CMK (cell line): ENCODE data around the gene ID2.

ENCODE experiments used
- DNase-seq: peaks from one replicate; pipeline ENCODE4 v3.0.0-alpha.2; 2010; ENCODE audit warnings: low read depth

ID2 gene

DNA sequence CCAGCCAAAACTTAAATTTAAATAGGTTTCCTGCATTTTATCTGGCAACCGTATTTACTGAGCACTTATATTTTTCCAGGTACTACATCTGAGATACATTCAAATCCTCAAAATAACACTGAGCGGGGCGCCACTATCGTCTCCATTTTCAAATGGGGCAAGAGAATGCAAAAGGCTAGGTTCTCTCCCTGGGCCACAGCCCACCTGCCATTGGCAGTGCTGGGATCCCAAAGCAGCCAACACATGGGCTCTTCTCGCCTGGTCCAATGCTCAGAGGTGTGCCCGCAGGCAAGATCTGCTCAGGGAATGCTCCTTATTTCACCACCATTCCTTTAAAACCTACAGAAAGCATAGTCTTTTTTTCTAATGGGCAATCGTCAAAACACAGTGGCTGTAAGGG is 11.3 kb upstream of the ID2 start:
- no peak for DNase-seq

DNA sequence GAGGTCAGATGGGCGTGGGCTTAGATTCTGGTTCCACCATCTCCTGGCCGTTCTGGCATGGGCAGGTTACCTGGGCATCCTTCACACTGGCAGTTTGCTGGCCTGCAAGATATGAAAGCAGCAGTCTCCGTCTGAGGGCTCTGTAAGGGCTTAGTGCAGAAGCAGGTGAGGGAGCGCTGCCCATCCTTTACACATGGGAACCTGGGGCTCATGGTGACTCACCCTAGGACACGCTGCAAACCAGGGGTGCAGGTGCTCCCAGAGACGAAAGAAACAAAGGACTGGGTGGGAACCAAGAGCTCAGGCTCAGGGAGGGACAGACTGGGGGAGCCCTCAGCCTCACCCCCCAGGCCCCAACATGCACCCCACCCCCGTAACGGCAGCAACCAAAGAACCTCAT is 10.7 kb upstream of the ID2 start:
- DNase-seq = no peak

DNA sequence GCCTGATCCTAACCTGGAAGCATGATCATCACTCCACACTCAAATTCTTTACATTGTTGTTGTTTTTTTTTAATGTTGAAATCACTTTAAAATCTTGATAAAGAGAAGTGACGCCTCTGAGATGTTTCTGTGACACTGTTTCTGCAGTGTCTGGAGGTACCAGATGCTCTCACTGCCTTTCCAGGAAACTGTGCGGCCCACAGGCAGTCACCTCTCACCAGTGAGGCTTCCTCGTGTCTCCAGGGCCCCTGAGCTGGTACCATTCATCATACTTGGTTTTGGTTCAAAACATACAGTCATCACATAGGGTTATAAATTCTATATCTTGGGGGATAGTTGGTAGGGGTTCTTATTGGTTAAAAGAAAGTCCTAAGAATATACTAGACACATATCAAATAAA is 10.1 kb upstream of the ID2 start:
- DNase-seq = no peak

DNA sequence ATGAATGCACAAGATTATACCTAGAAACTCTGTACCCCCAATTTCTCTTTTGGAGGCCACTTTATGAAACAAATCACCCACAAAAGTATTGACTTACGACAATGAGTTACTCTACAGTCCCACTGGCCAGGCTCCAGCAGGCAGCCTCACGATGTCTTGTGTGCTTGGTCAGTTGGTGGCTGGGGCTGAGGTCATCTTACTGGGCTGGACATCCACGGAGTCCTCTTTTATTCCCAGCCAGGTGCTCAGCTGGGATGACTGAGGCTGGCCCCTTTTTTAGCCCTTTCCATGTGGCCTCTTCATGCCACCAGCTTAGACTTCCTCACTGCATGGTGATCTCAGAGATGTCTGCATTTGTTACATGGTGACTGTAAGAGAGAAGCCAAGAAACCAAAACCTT is 8.9 kb upstream of the ID2 start:
- no peak for DNase-seq

DNA sequence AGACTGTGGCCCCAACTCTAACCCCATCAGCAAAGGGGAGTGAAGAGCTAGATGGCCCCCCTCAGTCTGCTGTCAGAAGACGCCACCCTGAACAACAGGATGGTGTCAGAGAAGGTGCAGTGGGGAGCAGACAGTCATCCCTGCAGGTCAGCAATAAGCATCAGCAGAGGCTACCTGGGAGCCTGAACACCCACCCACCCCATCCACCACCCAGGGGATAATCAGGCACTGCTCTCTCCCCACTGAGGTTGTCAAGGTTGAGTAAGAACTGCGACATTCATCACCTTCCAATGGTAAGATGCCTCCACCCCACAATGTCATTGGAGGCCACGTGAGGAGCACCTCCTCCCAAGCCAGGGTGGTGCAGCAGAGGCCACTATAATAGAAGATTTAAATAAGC is 8.5 kb upstream of the ID2 start:
- DNase-seq = no peak

DNA sequence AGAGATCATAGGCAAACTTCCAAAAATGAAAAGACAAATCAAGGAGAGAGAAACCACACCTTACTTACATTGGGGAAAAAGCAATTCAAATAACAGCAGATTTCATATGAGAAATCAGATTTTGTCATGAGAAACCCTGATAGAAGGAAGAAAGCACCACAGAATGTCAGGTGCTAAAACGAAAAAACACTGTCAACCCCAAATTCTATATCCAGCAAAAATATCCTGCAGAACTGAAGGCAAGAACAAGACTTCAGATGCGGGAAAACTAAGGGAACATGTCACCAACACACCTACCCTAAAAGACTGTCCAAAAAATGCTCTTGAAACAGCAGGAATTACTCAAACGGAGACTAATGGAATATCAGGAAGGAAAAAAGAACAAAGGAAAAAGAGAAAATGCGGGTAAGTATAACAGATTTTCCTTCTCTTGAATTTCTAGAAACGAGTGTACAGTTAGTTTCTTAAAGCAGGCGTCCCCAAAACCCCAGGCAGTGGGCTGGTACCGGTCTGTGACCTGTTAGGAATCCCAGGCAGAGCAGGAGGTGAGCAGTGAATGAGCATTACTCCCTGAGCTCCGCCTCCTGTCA is 7.3 kb upstream of the ID2 start:
- no peak for DNase-seq

DNA sequence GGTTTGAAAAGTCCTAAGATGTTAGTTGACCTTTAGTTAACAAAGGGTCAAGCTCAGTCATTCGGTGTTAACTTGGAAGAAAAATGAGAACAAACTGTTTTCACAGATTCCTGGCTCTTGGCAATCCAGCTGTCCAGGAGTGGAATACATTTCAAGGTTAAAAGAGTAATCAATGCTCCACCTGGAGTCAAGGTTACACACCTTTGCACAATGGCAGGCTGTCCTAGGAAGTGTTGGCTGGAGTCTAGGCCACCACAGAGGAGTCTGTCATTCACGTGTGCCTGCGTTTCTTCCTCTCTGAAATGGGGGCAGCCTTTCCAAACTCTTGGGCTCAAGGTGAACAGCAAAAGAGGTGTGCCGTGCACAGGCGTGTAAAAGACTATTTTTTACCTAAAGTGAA is 6.3 kb upstream of the ID2 start:
- DNase-seq = no peak

DNA sequence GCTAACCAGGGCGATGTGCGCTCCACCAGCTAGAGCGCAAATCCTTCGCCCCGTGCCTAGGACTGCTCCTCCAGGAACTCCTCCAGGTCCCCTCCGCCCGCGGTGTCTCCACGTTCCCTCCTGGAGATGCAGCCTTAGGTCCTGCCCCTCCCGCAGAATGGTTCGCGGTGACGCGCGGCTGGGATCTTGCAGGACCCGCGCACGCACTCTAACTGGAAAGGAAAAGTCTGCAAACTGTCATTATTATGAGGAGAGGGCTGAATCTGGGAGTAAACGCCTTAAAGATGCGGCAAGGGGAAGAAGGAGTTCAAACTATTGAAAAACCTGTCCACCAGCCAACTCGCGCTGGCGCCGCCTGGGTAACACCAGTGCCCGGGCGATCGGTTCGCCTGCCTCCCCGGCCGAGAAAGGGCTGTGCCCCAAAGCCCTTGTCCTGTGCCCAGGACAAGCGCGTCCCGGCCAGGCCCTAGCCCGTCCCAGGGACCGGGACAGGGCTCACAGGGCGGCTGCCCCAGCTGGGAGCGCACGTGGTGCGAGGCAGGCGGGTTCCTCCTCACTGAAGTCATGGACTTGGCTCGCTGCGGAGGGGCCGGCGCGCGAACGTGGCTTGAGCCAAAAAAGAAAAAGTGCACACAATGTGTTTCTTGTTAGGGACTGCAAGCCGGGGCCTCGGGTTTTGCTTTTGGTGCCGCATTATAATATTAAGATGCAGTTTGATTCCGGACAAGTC is 5.5 kb upstream of the ID2 start:
- DNase-seq = no peak

DNA sequence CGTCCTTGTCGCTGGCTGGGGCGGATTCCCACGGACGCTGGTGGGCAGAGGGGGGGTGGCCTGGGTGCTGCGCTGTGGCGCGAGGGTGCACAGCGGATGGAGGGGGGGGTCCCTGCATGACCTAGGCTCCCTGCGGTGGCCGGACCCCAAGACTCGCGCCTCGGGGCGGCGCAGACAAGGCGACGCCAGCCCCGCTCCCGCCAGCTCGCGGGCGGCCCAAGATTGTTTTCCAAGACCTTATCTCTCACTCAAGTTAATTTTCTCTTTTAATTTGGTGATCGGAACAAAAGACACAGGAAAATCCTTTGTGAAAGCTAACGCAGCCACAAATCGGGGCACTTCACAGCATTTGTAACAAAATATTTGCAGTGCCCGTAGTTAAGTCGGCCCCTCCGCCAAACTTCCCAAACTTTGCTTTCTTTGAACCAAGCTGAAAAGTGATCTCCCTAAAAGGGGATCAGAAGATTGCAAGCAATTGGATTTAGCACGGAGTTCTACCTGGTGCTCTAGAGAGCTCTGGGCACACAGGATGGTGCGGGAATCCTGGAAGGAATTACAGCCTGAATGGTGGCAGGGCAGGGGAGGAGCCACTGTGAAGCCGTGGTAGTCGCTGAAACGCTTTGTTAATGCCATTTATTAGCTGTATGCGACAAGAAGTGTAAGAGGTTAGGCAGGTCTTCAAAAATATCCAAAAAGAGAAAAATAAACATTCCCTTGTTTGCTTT is 4.8 kb upstream of the ID2 start:
- no peak for DNase-seq

DNA sequence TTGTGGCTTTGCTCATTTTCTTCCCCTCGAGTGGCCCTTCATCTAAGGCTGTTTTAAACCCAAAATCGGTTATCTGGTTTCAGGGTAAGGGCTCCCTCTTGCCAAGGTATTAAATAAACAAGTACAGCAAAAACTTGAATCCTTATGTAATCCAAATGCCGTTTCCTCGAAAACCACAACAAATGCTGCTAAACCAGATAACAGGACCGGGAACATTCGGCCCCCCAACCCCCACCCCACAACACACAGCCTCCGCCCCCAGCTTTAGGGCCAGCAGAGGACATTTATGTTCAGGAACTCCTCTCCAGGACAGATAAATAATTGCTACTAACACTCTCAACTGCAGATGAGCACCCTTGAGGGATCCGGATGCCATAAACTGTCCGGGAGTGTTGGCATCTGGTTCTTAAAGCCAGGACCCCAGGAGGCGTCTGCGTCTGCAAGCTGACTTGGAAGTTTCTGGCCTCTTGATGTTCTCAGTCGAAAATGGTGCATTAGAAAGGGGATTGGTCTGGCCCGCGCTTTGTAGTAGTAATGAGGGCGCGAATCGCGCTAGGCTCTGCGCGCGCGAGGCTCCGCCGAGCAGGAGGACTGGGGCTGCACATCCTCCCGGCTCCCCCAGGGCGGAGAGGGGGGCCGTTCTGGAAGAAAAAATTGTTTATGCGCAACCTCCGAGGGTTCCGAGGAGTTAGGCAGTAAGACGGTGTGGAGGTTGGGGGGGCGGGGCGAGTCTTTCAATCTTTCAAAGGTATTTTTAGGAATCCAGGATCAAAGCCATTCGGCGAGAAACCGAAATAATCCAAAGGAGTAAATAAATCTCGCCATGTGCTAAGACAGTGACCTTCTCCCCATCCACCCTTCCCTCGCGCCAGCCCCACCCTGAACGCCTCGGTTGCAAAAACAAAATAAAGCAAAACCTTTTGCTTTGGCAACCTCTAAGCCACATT is 3.9 kb upstream of the ID2 start:
- peak; percentile 67 for DNase-seq

DNA sequence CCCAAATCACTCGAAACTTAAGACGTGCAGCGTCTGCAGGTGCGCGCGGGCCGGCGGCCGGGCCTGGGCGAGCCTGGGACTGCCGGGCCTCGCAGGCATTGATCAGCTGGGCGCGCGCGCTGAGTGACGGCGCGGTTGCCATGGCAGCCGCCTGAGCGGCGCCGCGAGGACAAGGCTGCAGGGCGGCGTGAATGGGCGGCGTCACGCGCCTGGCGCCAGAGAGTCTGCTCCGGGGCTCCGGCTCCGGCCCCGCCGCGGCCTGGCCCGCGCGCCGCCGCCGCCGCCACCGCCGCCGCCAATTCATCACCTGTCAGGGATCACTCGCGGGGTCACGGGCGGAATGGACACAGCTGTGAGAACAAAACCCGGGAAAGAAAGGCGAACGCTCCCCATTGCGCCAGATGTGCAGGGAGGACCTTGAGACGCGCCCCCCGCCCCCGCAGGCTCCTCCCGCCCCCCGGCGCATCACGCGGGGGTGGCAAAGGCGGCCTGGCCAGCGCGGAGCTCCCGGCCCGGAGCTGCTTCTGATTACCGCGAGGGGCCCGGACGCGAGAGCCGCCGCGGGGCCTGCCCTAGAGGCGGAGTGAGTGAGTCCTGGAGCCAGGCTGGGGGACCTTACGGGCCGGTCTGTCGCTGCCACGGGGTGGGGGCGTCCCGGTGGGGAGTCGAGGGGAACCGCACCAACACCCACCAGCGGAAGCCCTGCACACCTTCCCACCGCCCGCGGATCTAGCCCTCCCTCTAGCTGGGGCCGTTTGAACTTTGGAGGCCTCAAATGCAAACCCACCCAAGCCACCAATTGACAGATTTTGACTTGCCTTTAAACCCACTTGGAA is 2.9 kb upstream of the ID2 start:
- DNase-seq = peak; percentile 71

DNA sequence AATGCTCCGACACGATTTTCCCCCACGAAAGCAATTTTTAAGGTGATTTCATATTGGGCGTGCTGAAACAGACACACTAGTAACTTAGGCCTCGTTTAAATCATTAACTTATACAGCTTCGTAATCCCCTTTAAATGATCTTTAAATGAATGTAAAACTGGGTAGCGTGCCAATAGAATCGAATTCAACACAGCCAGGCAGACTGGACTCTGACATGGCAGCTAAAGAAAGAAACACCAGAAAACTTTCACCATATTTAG is 2.4 kb upstream of the ID2 start:
- DNase-seq = no peak

DNA sequence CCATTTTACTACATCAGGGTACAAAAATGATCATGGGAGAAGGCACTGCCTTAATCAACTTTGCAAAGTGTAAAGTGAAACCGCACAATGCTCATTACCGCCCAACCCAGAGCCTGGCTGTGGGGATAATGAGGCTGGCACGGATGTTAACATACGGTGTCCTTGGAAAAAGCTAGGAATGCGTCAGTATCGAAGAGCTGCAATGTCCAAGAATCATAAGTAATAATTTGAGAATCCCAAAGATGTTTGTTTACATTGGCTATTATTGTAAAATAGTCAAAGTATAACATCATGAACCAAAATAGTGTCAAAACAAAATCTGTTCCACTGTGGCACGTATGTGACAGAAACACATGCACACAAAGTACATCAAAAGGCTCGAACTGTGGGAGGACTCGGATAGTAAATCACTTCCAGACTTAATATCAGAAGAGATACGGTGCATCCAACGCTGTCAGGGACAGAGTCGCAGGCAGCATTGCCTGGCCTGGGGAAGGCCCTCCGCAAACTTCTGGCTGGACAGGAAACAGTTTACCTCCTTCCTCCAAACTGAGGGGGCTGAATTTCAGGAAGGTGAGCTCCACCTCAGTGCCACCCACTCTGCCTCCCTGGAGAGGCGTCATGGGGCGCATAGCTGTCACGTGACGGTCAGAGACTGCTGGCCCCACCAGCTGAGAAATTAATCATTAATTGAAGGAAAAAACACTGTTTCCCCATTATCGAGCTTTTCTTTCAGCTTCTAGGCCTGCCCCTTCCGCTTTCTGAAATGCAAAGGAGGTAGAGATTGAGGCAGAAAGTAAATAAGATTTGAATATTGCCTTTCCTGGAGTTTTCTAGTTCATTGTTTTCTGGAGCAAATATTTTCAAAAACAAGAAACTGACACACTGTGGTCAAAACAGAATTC is 1.8 kb upstream of the ID2 start:
- DNase-seq = no peak

DNA sequence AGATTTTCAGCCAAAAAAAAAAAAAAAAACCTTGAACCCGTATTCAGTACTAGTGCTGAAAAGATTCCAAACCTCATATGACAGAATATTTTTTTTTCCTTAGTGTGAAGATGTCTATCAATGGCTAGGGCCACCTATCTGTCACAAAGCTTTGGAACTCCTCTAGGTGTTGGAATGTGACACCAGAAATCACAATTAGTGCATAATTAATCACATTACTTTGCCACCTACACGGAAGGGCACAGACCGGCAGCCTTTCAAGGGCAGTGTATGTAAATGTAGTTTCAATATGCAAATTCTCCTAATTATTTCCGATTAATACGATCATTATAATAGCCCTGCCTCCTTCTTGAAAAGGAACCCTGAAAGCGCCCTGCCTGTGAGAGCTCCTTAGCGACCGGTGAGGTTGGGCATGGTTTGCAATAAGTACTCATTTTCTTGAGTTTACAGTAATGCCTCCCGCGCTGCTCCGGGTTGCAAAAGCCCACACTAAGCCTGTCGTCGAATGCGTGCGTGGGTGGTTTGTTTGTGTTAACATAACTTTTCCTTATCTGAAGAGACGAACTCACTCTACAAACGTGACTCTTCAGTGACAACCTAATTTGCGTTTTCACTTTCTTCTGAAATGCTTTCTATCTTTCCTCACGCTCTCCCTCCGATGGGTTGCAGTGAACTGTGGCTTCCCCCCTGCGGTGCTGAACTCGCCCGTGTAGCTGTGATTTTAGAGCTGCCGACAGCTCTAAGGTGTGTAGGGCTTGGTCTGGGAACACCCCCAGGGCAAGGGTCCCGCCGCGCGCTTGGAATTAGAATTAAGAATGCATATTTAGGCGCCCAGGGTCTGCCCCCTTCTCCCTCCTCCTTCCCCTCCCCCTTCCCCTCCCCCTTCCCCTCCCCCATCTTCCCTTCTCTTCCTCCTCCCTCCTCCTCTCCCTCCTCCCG is 765 bp upstream of the ID2 start:
- no peak for DNase-seq

DNA sequence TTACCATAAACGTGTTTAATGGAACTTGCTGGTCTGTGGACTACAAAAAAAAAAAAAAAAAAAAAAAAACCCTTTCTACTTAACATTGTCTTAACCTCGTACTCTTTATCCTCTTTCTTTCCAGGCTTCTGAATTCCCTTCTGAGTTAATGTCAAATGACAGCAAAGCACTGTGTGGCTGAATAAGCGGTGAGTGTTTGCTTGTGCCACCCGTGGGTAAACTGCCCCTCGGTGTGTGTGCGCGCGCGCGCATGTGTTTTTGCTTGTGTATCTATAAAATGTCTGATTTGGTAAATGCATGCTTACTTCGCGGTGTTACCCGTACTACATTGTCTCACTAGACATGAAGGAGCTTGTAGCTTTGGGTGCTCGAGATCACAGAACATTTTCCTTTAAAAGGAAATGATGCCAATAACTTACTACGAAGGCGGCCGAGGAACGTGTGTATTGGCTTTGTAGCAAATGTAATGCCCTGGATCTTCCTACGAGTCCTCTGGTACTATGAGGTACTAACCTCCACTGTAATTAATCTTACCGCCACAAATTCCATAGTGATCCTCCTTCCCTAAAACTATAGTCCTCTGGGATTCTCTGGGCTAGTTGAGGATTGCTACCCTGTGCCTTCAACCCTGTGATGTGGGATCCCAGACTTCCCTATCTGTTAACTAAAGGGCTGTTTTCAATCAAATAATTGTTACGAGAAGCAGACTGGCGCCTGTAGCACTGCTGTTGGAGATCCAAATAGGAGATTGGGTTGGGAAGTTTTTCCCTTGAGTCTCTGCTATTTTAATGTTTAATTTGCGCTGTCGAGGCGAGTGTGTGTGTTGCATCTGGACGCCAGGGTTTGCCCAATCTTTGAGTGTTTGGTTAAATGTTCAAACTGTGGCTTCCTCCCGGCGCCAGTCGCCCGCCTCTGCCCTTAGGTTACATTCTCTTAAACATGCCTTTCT is 1.1 kb downstream of the ID2 start:
- DNase-seq = no peak

DNA sequence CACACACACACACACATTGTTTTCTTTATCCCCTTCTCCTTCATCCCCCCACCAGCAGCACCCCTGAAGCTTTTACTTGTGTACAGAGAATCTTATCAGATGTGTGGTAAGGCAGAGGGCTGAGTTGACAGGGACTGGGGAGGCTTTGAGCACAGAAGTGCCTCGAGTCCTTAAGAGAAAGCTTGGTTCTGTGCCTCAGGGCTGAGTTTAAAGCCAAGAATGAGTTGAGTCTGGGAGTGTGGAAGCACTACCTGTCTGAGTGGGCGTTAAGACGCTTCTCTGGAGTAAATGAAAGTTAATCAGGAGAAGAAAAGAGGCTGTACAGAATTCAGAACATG is 2.7 kb downstream of the ID2 start:
- no peak for DNase-seq

DNA sequence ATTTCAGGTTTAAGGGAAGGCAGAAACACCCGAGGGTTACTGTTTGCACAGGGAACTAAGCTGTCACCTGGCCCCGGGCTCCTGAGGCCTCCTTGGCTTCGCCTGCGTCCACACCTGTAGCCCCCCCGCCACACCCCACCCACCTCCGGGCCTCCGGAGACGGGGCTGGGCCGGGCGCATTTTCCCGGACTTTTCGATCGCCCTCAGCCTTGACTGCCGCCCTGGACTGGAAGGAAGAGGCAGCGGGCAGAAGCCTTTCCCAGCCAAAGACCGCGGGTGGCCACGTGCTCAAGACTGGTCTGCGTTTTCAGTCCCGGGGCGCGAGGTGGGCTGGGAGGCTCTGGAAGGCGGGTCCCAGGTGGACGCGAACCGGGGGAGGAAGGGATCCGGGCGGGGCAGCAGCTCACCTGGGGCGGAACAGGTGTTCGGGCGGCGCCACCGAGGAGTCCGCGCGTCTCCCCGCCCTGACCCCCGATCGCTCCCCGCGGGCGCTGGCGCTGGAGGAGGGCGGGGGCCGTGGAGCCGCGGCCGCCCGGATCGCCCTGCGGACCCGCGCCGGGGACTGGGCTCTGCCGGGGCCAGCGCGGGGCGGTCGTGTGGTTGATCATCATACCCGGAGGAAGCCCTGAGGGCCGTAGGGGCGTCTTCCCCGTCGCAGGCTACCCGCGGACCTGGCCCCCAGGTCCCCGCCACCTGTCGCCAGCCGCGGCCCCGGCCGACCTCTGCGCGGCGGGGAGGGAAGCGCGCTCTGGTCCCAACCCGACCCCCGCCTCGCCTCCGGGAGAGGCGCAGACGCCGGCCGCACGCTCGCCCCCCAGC is 3.2 kb downstream of the ID2 start:
- DNase-seq = no peak
